HL-60/S4 (cell line): ENCODE results near the gene LRRC58.

Source experiments
- in situ Hi-C: fragments of 300-500 bp; cut with MboI; formaldehyde crosslinking; loops from 2 replicates; pipeline ENCODE4 v1.14.3; 2022; ENCODE audit warnings: low sequenced_read_pairs

LRRC58 gene

DNA sequence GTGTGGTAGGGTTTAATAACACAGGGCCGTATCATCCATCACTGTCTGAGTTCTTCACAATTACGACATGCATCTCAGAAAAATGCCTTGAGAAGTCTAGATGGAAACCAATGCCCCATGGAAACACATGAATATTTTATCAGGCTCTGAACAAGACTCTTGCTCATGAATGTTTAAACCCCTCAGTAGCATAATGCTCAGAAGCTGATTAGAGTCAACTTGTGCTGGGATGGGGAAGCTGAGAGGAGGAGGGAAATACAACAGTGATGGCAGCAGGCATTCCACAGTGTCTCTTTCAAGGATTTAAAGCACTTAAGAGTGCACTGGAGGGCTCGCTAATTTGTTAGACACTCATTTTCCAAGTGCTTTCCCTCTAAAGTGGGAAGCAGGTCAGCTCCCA lies 67.9 kb downstream of the LRRC58 start:
- in situ Hi-C loops: no loop called here

DNA sequence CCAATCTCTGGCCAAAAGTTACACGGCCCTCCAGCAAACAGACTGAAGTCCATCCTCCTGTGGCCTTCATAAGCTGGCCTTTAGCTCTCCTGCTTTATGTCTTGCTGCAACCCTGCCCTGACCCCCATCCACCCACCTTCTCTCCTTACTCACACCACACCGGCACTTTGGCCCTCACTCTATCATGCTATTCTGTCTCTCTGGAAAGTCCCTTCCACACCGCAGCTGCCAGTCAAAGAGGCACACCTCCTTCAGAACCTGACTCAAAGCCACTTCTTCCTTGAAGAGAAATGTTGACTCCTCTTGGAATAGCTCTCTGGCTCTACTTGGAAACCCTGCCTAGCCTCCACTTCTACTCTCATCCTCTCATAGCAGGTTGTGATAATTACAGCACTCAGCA lies 68.6 kb downstream of the LRRC58 start:
- in situ Hi-C loops: no loop called here

DNA sequence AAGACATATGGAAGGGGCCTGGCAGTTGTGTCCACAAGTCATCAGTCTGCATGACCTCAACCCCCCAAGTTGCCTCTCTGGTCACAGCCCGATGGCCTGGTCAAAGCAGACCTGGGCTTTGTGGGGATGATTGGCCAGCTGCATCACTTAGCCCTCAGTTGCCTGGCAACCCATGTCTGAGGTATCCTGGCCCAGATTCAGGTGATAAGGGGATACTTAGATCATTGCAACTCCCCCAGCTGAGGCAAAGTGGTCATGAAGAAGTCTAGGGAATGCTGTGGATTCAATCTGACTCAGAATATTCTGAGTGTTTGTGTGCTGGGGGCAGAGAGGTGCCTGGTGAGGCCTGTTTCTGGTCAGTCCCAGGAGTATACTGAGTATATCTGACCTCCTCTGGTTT lies 69.1 kb downstream of the LRRC58 start:
- in situ Hi-C loops: no loop called here

DNA sequence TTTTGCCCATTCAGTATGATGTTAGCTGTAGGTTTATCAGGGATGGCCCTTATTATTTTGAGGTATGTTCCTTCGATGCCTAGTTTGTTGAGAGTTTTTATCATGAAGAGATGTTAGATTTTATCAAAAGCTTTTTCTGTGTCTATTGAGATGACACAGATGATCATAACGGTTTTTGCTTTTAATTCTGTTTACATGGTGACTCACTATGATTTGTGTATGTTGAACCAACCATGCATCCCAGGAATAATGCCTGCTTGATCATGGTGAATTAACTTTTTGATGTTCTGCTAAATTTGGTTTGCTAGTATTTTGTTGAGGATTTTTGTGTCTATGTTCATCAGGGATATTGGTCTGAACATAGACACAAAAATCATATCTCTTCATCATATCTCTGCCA lies 72.4 kb downstream of the LRRC58 start:
- in situ Hi-C loops: no loop called here

DNA sequence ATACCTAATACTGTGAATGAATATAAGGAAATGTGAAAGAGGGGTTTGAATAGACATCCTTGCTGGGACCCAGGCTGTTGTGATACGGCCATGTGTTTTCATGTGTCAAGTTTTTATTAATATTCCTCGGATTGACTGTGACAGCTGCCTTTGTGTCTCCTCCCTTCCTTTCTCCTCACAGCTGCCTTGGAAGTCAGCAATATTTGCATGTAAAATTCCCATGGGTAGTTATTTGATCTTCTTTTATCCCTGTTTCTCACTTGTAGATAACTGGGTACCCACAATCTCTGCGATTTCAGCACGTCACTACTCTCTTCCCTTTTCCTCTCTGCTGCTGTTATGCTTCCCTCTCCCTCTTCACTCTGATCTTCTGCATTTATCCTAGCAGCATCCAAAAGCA lies 73.5 kb downstream of the LRRC58 start:
- in situ Hi-C loops: no loop called here

DNA sequence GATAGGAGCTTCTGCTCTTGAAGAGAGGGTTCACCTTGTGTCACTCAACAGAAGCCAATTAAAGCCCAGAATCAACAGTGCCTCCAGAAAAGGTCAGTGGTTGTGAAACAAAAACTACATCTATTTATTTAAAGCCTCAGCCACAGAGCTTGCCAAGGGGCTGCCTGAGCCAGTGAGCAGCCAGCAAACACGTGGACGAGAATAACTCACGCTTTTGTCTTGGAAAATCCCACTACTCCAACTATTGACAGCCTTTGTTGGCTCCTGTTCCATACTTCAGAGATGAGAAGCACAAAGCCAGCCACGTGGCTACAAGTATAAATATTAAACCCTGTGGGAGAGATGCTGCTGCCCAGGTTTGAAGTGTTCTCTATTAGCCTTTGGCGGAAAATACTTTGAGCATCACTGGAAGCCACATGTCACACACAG lies 74.4 kb downstream of the LRRC58 start:
- in situ Hi-C loops: no loop called here
